ENCODE measurements around the gene SMPDL3A.

- no peak for TF ChIP-seq CTCF (conservative IDR thresholded peaks at IDR 0.05)
- TF ChIP-seq EZH2 (IDR thresholded peaks at IDR 0.05; ENCODE audit: low read depth), result no peak
These were observed 36.6 kb upstream of the SMPDL3A start for GRCh38 chr6:122752459-122752858.

All from PC-9 (cell line).